Endothelial cell of umbilical vein (primary cell): ENCODE results near the gene PPP2R2D. TPM values are rescaled to one million over a fixed set of nuclear protein-coding genes. Genes with fewer than 3 reads are reported as not detected.

ENCODE experiments used
- BruUV-seq: library from RNA; stranded (reverse); fragments of 400-500 nt; replicated peaks from 2 replicates; lab custom pipeline; 2021; lab: Mats Ljungman, UMichigan
- CTCF ChIA-PET: fragments of 300-600, 350-600 bp; sonication (Branson Sonifier 250); formaldehyde crosslinking; loops from one replicate; lab custom pipeline; 2021; ENCODE audit warnings: antibody characterized with exemption, inconsistent platforms; lab: Charles Lee
- POLR2A ChIA-PET: fragments of 300-600, 350-600 bp; sonication (Branson Sonifier 250); formaldehyde crosslinking; loops from one replicate; lab custom pipeline; 2021; ENCODE audit warnings: antibody characterized with exemption, inconsistent platforms; lab: Charles Lee
- DNase-seq: peaks from one replicate; pipeline ENCODE4 v3.0.0-alpha.2; 2011; ENCODE audit warnings: low read depth, low spot score
- FAIRE-seq: peaks from 2 replicates; lab custom pipeline; 2011; peaks lifted over from hg19 to GRCh38; lab: Jason Lieb, UNC
- H2AFZ ChIP-seq: 2 replicates; pipeline ENCODE4 v1.6.0; 2012; ENCODE audit warnings: low read depth, low read length, control low read depth, inconsistent platforms
- H3K27ac ChIP-seq: 2 replicates; pipeline ENCODE4 v1.5.1; 2011; ENCODE audit warnings: low read depth, mild to moderate bottlenecking, control low read depth, low read length, moderate library complexity; ENCODE audit not compliant: insufficient read depth
- H3K27me3 ChIP-seq, 2 experiments: 2 replicates each; pipeline versions ENCODE4 v1.6.0 to v1.6.1; 2011; ENCODE audit warnings: low read length in 2 of 2, mixed read lengths in 1 of 2; ENCODE audit not compliant: control insufficient read depth in 2 of 2, insufficient read depth in 2 of 2
- H3K36me3 ChIP-seq, 2 experiments: 2 replicates in 1 of 2; 3 replicates in 1 of 2; pipeline ENCODE4 v1.5.1; 2011; ENCODE audit warnings: low read length in 2 of 2, mild to moderate bottlenecking in 1 of 2, moderate library complexity in 1 of 2; ENCODE audit not compliant: control insufficient read depth in 2 of 2, insufficient read depth in 2 of 2; ENCODE audit errors: extremely low read depth in 1 of 2
- H3K4me1 ChIP-seq: 3 replicates; pipeline ENCODE4 v1.5.1; 2011; ENCODE audit warnings: mild to moderate bottlenecking, low read length; ENCODE audit not compliant: control insufficient read depth, insufficient read depth; ENCODE audit errors: extremely low read depth
- H3K4me2 ChIP-seq: 2 replicates; pipeline ENCODE4 v1.6.1; 2011; ENCODE audit warnings: low read length, control low read depth, mixed read lengths; ENCODE audit not compliant: insufficient read depth
- H3K4me3 ChIP-seq, 3 experiments: fragments of 200-600 bp in 1 of 3; sonication (generic), shearing (Covaris generic) in 1 of 3; replicated peaks in 1 of 3; 2 replicates each; pipeline ENCODE4 v1.5.1; 2011 to 2016; ENCODE audit warnings: control low read depth in 3 of 3, low read length in 3 of 3, mild to moderate bottlenecking in 2 of 3, inconsistent platforms in 1 of 3, low read depth in 1 of 3, moderate library complexity in 1 of 3; ENCODE audit not compliant: insufficient read depth in 1 of 3
- H3K79me2 ChIP-seq: 2 replicates; pipeline ENCODE4 v1.6.0; 2012; ENCODE audit warnings: low read length, inconsistent platforms; ENCODE audit not compliant: control insufficient read depth, insufficient read depth
- H3K9ac ChIP-seq: replicated peaks from 2 replicates; pipeline ENCODE3; 2011; ENCODE audit warnings: low read length, control low read depth; ENCODE audit not compliant: insufficient read depth; ENCODE audit errors: extremely low read depth
- H3K9me1 ChIP-seq: replicated peaks from 3 replicates; pipeline ENCODE4 v1.6.0; 2011; ENCODE audit warnings: mild to moderate bottlenecking, low read length; ENCODE audit not compliant: control insufficient read depth, insufficient read depth; ENCODE audit errors: extremely low read depth
- H3K9me3 ChIP-seq: replicated peaks from 2 replicates; pipeline ENCODE4 v1.5.1; 2012; ENCODE audit warnings: low read length, inconsistent platforms; ENCODE audit not compliant: control insufficient read depth, insufficient read depth
- H4K20me1 ChIP-seq: replicated peaks from 2 replicates; pipeline ENCODE3; 2011; ENCODE audit warnings: mild to moderate bottlenecking, low read length; ENCODE audit not compliant: control insufficient read depth, insufficient read depth; ENCODE audit errors: extremely low read depth
- EZH2 ChIP-seq: IDR thresholded peaks from 2 replicates; pipeline ENCODE4 v1.6.1; 2012; ENCODE audit warnings: borderline replicate concordance, low read depth, mild to moderate bottlenecking, moderate library complexity, low read length, inconsistent platforms; ENCODE audit not compliant: severe bottlenecking
- FOS ChIP-seq: IDR thresholded peaks from 2 replicates; pipeline ENCODE4 v1.6.1; 2011; ENCODE audit warnings: mild to moderate bottlenecking, low read length, moderate library complexity, borderline replicate concordance; ENCODE audit not compliant: insufficient read depth
- GATA2 ChIP-seq: IDR thresholded peaks from 2 replicates; pipeline ENCODE4 v1.7.0; 2011; ENCODE audit warnings: low read depth, mild to moderate bottlenecking, moderate library complexity, mixed read lengths, low read length; ENCODE audit not compliant: insufficient read length, insufficient read depth
- JUN ChIP-seq: IDR thresholded peaks from 2 replicates; pipeline ENCODE4 v1.6.1; 2011; ENCODE audit warnings: borderline replicate concordance, low read depth; ENCODE audit not compliant: insufficient read length, insufficient read depth
- MYC ChIP-seq: IDR thresholded peaks from one replicate; pipeline ENCODE4 v1.6.1; 2011; ENCODE audit warnings: mild to moderate bottlenecking, low read depth, low read length
- POLR2A ChIP-seq: IDR thresholded peaks from 2 replicates; pipeline ENCODE4 v1.6.1; 2012; ENCODE audit warnings: low read depth, mild to moderate bottlenecking, control low read depth, low read length
- POLR2AphosphoS5 ChIP-seq: IDR thresholded peaks from 2 replicates; pipeline ENCODE4 v1.6.1; 2012; ENCODE audit warnings: low read depth, mild to moderate bottlenecking, control low read depth, low read length, moderate library complexity; ENCODE audit not compliant: insufficient read depth
- dilution Hi-C: fragments of 300-500 bp; cut with MboI; formaldehyde crosslinking; loops from one replicate; pipeline ENCODE4 v1.15.0; 2019; ENCODE audit warnings: low sequenced_read_pairs; ENCODE audit not compliant: extremely low pct_ligation_motif_present
- intact Hi-C: fragments of 100-400 bp; cut with micrococcal nuclease; formaldehyde crosslinking; loops from one replicate; pipeline ENCODE4 v1.10.0; 2022
- polyA plus RNA-seq, 4 experiments: library from polyadenylated mRNA; depleted of rRNA in 3 of 4; stranded (reverse) in 3 of 4; unstranded in 1 of 4; fragments of >200 nt; gene quantifications; 2 replicates each; pipeline versions ENCODE4 v1.2.1 to v1.2.3, GENCODE V29; 2011 to 2012; ENCODE audit warnings: missing spikeins in 1 of 4
- total RNA-seq: library from RNA; stranded (reverse); gene quantifications from 2 replicates; pipeline ENCODE4 v1.2.3, GENCODE V29; 2021
- TF ChIP-seq, protein P1 (sequence below), 2 donors: IDR thresholded peaks; 1 replicate in 1 of 2; 2 replicates in 1 of 2; pipeline ENCODE4 v1.5.1; 2011; ENCODE audit warnings: low read length in 2 of 2, mild to moderate bottlenecking in 2 of 2, moderate library complexity in 2 of 2, control low read depth in 1 of 2, inconsistent platforms in 1 of 2, low read depth in 1 of 2; ENCODE audit not compliant: insufficient read depth in 1 of 2; ENCODE audit errors: extremely low read depth in 1 of 2
- TF ChIP-seq, protein P2 (sequence below): IDR thresholded peaks from 2 replicates; pipeline ENCODE4 v1.6.1; 2011; ENCODE audit not compliant: insufficient read depth, insufficient read length

Gene PPP2R2D
- total and polyA plus RNA-seq, 2 donors (not counting 3 experiments of a cell fraction or from before 2014, with no cell fraction given), result 29.9 to 36.3 TPM

DNA sequence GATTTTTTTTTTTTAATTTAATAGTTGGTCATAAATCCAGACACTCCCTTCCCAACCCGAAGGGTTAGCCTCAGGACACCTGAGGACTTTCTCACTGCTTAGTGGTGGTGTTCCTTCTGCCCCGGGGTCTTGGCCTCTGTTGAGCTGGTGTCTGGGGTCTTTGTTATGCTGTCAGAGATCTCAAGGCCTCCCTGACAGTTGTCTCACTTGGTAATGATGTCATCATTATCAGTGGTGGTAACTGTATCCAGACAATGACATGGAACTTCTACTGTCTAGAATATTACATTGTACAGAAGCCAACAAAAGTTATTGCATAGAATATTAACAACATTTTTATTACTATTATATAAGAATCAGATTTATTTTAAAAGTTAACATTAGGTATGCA is 32.9 kb downstream of the PPP2R2D start:
- Histone ChIP-seq H3K4me3 (no peak overlapping the region), H3K9ac (no peak overlapping the region), H3K4me2 (no peak overlapping the region), H3K27me3 (no peaks in the 10 kb centered on the region), H2AFZ (no peak overlapping the region), H3K4me1 (peaks cover 36% of the 10 kb centered on the region), H3K9me3 (no peaks in the 10 kb centered on the region), H3K27ac (no peak overlapping the region), H3K9me1 (no peaks in the 10 kb centered on the region), H4K20me1 (no peaks in the 10 kb centered on the region), H3K36me3 (peaks cover 0 to 12% of the 10 kb centered on the region in 2 experiments), H3K79me2 (peaks cover 79% of the 10 kb centered on the region)
- ChIA-PET CTCF (interaction anchor here (0.9 to 2.0 kb wide), 2 partner anchors 9 to 13 kb away, joined by 3 to 15 read pairs; no protein-coding TSS in a partner anchor), POLR2A (no interaction called here)
- no peak for TF ChIP-seq POLR2A
- TF ChIP-seq, protein P1, sequence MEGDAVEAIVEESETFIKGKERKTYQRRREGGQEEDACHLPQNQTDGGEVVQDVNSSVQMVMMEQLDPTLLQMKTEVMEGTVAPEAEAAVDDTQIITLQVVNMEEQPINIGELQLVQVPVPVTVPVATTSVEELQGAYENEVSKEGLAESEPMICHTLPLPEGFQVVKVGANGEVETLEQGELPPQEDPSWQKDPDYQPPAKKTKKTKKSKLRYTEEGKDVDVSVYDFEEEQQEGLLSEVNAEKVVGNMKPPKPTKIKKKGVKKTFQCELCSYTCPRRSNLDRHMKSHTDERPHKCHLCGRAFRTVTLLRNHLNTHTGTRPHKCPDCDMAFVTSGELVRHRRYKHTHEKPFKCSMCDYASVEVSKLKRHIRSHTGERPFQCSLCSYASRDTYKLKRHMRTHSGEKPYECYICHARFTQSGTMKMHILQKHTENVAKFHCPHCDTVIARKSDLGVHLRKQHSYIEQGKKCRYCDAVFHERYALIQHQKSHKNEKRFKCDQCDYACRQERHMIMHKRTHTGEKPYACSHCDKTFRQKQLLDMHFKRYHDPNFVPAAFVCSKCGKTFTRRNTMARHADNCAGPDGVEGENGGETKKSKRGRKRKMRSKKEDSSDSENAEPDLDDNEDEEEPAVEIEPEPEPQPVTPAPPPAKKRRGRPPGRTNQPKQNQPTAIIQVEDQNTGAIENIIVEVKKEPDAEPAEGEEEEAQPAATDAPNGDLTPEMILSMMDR (IDR thresholded peaks at IDR 0.05; ENCODE audit: extremely low read depth in 1 of 2, insufficient read depth in 1 of 2, low read depth in 1 of 2, low read length in 2 of 2), result no peak
- no TSS peak for BruUV-seq
- FAIRE-seq (no peak), DNase-seq (no peak)
- intact Hi-C loops (no loop called here), dilution Hi-C loops (no loop called here)

DNA sequence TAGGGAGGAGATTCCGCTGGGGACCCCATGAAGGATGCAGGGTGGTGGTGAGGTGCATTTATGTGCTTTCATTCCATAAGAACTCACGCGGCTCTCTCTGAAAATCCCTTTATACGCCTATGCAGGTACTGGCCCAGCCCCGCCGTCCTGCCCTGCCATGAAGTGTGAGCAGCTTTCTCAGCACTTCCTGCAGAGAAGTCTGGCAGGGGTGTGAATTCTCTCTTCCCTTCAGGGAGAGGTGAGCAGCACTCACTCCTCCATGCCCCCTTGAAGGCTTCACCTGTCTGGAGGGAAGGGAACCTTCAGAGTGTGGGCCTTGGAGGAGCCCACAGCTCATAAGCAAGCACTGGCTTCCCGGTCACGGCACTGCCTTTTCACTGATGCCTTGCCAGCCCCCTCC is 34.0 kb downstream of the PPP2R2D start:
- intact Hi-C loops, result no loop called here
- no peak overlapping the region for H3K4me3 ChIP-seq
- DNase-seq (no peak), FAIRE-seq (peak; percentile 37)
- no peak overlapping the region for H3K9ac ChIP-seq
- no peak overlapping the region for H3K4me2 ChIP-seq
- no TSS peak for BruUV-seq
- H3K36me3 ChIP-seq, result peaks cover 0 to 14% of the 10 kb centered on the region in 2 experiments
- H3K27ac ChIP-seq, result peak overlapping the region; percentile 13
- H3K9me3 ChIP-seq, result no peaks in the 10 kb centered on the region
- no peak for TF ChIP-seq POLR2AphosphoS5
- TF ChIP-seq EZH2, result no peak
- TF ChIP-seq, protein P1 (IDR thresholded peaks at IDR 0.05; ENCODE audit: extremely low read depth in 1 of 2, insufficient read depth in 1 of 2, low read depth in 1 of 2, low read length in 2 of 2), result no peak
- TF ChIP-seq, protein P2, sequence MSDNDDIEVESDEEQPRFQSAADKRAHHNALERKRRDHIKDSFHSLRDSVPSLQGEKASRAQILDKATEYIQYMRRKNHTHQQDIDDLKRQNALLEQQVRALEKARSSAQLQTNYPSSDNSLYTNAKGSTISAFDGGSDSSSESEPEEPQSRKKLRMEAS, result no peak
- no peak for TF ChIP-seq JUN
- no peak for TF ChIP-seq GATA2
- TF ChIP-seq POLR2A, result no peak
- TF ChIP-seq FOS, result no peak
- TF ChIP-seq MYC, result no peak
- ChIA-PET POLR2A (no interaction called here), CTCF (interaction anchor here (1.2 to 1.6 kb wide), 2 partner anchors 8 to 10 kb away, joined by 4 to 9 read pairs; no protein-coding TSS in a partner anchor)
- no peaks in the 10 kb centered on the region for H3K9me1 ChIP-seq
- no peak overlapping the region for H2AFZ ChIP-seq
- no peaks in the 10 kb centered on the region for H4K20me1 ChIP-seq
- peaks cover 69% of the 10 kb centered on the region for H3K79me2 ChIP-seq
- no peaks in the 10 kb centered on the region for H3K27me3 ChIP-seq
- dilution Hi-C loops, result no loop called here
- H3K4me1 ChIP-seq, result peaks cover 26% of the 10 kb centered on the region
